Forelimb muscle (tissue), 1 donor: ENCODE data around the gene ACACA. TPM values are rescaled to one million over a fixed set of nuclear protein-coding genes. Genes with fewer than 3 reads are reported as not detected.
"Not testable (repeated sequence)": the region's sequence is repeated elsewhere in the genome, so short reads cannot be mapped to it uniquely, and the experiment has no call there.

Source experiments
- DNase-seq: peaks from one replicate; pipeline ENCODE4 v3.0.0-alpha.2; 2013; ENCODE audit warnings: low read depth
- polyA plus RNA-seq: library from polyadenylated mRNA; unstranded; fragments of 120-200 nt; gene quantifications from one replicate; pipeline ENCODE4 v1.2.1, GENCODE V29; 2013; ENCODE audit not compliant: insufficient read length

The ACACA gene
- polyA plus RNA-seq, 1 donor = 23.8 TPM

- DNase-seq = no peak
Observed at GRCh38 chr17:37100231-37100630, 306.4 kb downstream of the ACACA start.

- DNase-seq = no peak
Observed at GRCh38 chr17:37098910-37099664, 307.5 kb downstream of the ACACA start.

- DNase-seq = no peak
Observed at GRCh38 chr17:37098152-37098551, 308.5 kb downstream of the ACACA start.

- DNase-seq = no peak
Observed at GRCh38 chr17:37097154-37097553, 309.5 kb downstream of the ACACA start.

- DNase-seq = no peak
Observed at GRCh38 chr17:37096071-37096470, 310.6 kb downstream of the ACACA start.

GRCh38 chr17:37094391-37094790 lies 312.2 kb downstream of the ACACA start:
- DNase-seq = no peak

- DNase-seq = no peak
Observed at GRCh38 chr17:37092701-37093100, 313.9 kb downstream of the ACACA start.

GRCh38 chr17:37092071-37092470 lies 314.6 kb downstream of the ACACA start:
- no peak for DNase-seq

GRCh38 chr17:37090941-37091340 lies 315.7 kb downstream of the ACACA start:
- DNase-seq = no peak

GRCh38 chr17:37089956-37090355 lies 316.7 kb downstream of the ACACA start:
- no peak for DNase-seq

- DNase-seq = no peak
Observed at GRCh38 chr17:37088913-37089312, 317.7 kb downstream of the ACACA start.

- no peak for DNase-seq
Observed at GRCh38 chr17:37088459-37088858, 318.2 kb downstream of the ACACA start.

- no peak for DNase-seq
Observed at GRCh38 chr17:37087683-37088082, 319.0 kb downstream of the ACACA start.

GRCh38 chr17:37086948-37087347 lies 319.7 kb downstream of the ACACA start:
- DNase-seq = no peak

- no peak for DNase-seq
Observed at GRCh38 chr17:37086334-37086733, 320.3 kb downstream of the ACACA start.

- no peak for DNase-seq
Observed at GRCh38 chr17:37084372-37084771, 322.3 kb downstream of the ACACA start.

- DNase-seq = no peak
Observed at GRCh38 chr17:37083456-37083855, 323.2 kb downstream of the ACACA start.

- no peak for DNase-seq
Observed at GRCh38 chr17:37082985-37083384, 323.7 kb downstream of the ACACA start.

- no peak for DNase-seq
Observed at GRCh38 chr17:37082311-37082860, 324.2 kb downstream of the ACACA start.

GRCh38 chr17:37081287-37081686 lies 325.3 kb downstream of the ACACA start:
- DNase-seq = no peak

- DNase-seq = no peak
Observed at GRCh38 chr17:37079735-37080134, 326.9 kb downstream of the ACACA start.

- no peak for DNase-seq
Observed at GRCh38 chr17:37079065-37079708, 327.4 kb downstream of the ACACA start.

- not testable (repeated sequence) for DNase-seq
Observed at GRCh38 chr17:37073464-37073863, 333.2 kb downstream of the ACACA start.
